Measurements from ENCODE around the gene MUC5AC. TPM values are rescaled to one million over a fixed set of nuclear protein-coding genes. Genes with fewer than 3 reads are reported as not detected.
"Not testable (repeated sequence)": the region's sequence is repeated elsewhere in the genome, so short reads cannot be mapped to it uniquely, and the experiment has no call there.

MUC5AC gene
- total RNA-seq, 1 donor from 2014 or later: not detected

- H3K4me3 ChIP-seq (ENCODE audit: low read depth, low read length): no peak overlapping the region
- no peak for TF ChIP-seq CTCF (conservative IDR thresholded peaks at IDR 0.05; ENCODE audit: low read depth, low read length)
- no peak for DNase-seq (ENCODE audit: low read depth)
These were observed 2.5 kb upstream of the MUC5AC start for GRCh38 chr11:1155274-1155693.

DNA sequence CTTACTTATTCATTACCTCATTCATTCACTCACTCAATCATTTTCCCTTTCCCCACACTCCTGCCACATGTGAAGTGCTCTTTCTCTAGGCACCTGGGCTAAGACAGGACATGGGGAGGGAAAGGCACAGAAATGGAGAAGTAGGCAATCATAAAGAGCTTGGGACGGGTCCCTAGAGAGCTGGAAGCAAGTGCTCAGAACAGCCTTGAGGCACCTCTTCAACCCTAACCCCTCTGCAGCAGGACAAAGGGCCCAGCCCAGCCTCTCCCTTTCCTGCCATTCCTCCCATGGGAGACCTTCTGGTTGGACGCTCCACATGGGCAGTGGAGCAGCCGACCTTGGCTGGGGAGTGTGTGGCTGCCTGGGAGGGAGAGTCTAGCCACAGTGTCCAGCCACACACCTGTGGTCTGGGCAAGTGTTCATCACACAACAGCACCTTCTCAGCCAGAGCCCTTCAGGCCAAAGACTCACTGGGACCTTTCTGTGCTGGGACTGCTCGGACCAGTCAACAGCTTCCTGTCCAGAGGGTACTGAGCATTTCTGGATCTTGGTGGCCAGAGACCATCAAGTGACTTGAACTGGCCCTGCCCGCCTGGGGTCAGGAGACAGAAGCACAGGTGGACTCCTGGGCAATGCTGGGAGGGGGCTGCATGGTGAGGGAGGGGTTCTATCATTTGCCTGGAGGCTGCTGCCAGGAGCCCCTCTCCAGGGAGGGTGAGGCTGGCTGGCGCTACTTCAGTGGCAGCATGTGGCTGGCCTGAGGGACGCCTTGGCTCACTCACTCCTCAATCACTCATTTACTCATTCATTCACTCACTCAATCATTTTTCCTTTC lies 1.0 kb upstream of the MUC5AC start:
- DNase-seq (ENCODE audit: low read depth): no peak
- no peak for TF ChIP-seq CTCF (conservative IDR thresholded peaks at IDR 0.05; ENCODE audit: low read depth, low read length)
- H3K4me3 ChIP-seq (ENCODE audit: low read depth, low read length): no peak overlapping the region

- no peak for TF ChIP-seq CTCF (conservative IDR thresholded peaks at IDR 0.05; ENCODE audit: low read depth, low read length)
- H3K4me3 ChIP-seq (ENCODE audit: low read depth, low read length): no peak overlapping the region
- DNase-seq (ENCODE audit: low read depth): no peak
These were observed 460 bp upstream of the MUC5AC start for GRCh38 chr11:1157341-1157644.

DNA sequence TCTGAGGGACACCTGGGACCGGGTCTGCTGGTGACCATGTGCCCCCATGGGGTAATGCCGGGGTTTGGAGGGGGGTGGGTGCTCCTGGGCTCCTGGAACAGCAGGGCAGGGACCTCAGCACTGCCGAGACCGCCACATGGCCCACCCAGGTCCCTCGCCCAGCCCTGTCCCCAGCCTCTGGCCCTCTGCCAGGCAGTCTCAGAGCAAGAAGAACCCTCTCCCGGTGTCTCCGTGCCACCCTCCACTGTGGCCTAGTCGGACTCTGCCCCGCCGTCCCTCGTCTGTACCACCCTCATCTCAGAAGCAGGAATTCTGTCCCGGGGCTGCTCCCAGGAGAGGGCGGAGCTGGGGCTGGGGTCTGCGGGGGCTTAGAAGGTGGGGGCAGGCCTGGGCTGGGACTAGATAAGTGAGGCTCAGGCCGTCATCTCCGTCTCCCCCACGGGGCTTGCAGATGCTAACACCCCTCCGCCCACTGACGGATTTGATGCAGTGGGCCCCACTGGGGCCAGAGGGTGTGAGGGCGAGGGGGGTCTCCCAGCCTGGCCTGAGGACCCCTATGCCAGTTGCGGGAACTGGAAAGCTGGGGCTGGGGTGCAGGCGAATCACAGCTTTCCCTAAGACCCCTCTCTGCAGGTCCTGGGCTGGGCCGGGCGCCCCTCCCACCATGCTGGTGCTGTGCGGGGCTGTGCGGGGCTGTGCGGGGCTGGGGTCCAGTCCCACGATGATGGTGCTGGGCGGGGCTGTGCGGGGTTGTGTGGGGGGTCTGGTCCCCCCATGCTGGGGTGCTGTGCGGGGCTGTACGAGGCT lies 1.1 kb downstream of the MUC5AC start:
- H3K4me3 ChIP-seq (ENCODE audit: low read depth, low read length): no peak overlapping the region
- DNase-seq (ENCODE audit: low read depth): no peak
- no peak for TF ChIP-seq CTCF (conservative IDR thresholded peaks at IDR 0.05; ENCODE audit: low read depth, low read length)

GRCh38 chr11:1159488-1160220 lies 1.9 kb downstream of the MUC5AC start:
- not testable (repeated sequence) for DNase-seq (ENCODE audit: low read depth); H3K4me3 ChIP-seq (ENCODE audit: low read depth, low read length)

- TF ChIP-seq CTCF (conservative IDR thresholded peaks at IDR 0.05; ENCODE audit: low read depth, low read length): no peak
- H3K4me3 ChIP-seq (ENCODE audit: low read depth, low read length): no peak overlapping the region
- DNase-seq (ENCODE audit: low read depth): no peak
These were observed 2.7 kb downstream of the MUC5AC start for GRCh38 chr11:1160231-1161101.
